Tibial nerve (tissue), 4 donors: Measurements from ENCODE around the gene KANTR.

Experiments
- CTCF ChIP-seq, 5 experiments: fragments of 200-600 bp in 3 of 5; fragments of 450-650 bp in 2 of 5; sonication (generic) in 3 of 5; IDR thresholded peaks; one replicate each; pipeline ENCODE4 v1.5.1; 2016 to 2019; ENCODE audit warnings: antibody characterized with exemption in 5 of 5, mild to moderate bottlenecking in 3 of 5, moderate library complexity in 2 of 5
- EP300 ChIP-seq, 2 donors: sonication (generic); formaldehyde crosslinking; IDR thresholded peaks; one replicate each; pipeline ENCODE4 v1.6.1; 2017; ENCODE audit warnings: antibody characterized with exemption in 2 of 2, mild to moderate bottlenecking in 1 of 2
- POLR2A ChIP-seq, 2 donors: fragments of 450-650 bp; IDR thresholded peaks; one replicate each; pipeline ENCODE4 v1.6.1; 2017; ENCODE audit warnings: antibody characterized with exemption in 2 of 2, mild to moderate bottlenecking in 2 of 2, moderate library complexity in 2 of 2

- TF ChIP-seq CTCF (IDR thresholded peaks at IDR 0.05) = no peak
- TF ChIP-seq POLR2A (IDR thresholded peaks at IDR 0.05) = no peak
- TF ChIP-seq EP300 (IDR thresholded peaks at IDR 0.05) = no peak
These were observed 10.9 kb upstream of the KANTR start for GRCh38 chrX:53082773-53083616.
